Measurements from ENCODE around the gene TTLL5. TPM values are rescaled to one million over a fixed set of nuclear protein-coding genes. Genes with fewer than 3 reads are reported as not detected.

The TTLL5 gene
- total and polyA plus RNA-seq, 9 of the 15 experiments (the other 6 are each of a cell fraction or from before 2014, with no cell fraction given) = 4.1 to 18.9 (median 12.6) TPM

DNA sequence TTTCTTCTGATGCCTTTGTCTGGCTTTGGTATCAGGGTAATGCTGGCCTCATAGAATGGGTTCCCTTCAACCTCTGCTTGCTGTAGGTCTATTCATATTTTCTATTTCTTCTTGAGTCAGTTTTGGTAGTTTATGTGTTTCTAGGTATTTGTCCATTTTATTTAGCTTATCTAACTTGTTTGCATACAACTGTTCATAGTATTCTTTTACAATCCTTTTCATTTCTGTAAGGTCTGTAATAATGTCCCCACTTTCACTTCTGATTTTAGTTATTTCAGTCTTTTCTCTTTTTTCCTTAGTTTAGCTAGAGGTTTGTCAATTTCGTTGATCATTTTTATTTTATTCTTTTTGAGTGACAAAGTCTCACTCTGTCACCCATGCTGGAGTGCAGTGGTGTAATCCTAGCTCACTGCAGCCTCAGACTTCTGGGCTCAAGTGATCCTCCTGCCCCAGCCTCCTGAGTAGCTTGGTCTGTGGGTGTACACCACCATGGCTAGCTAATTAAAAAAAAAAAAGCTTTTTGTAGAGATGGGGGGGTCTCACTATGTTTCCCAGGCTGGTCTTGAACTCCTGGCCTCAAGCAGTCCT, 11.7 kb downstream of the TTLL5 start:
- H3K4me2 ChIP-seq (ENCODE audit: insufficient read depth, low read length) = no peak overlapping the region
- 0% methylated on average over 1 of the region's 1 CpG for WGBS (ENCODE audit: insufficient coverage, low coverage, missing lambda C conversion rate)
- no peaks in the 10 kb centered on the region for H3K27me3 ChIP-seq (ENCODE audit: control insufficient read depth in 2 of 2, insufficient read depth in 2 of 2, low read length in 2 of 2)
- H3K79me2 ChIP-seq (ENCODE audit: control insufficient read depth, insufficient read depth, low read length) = no peaks in the 10 kb centered on the region
- peaks cover 9% of the 10 kb centered on the region; the same call in 2 of the 3 replicates for H3K36me3 ChIP-seq (ENCODE audit: control insufficient read depth, insufficient read depth, low read length)
- H3K9ac ChIP-seq (ENCODE audit: insufficient read depth in 1 of 2, low read depth in 2 of 2, low read length in 2 of 2) = no peak overlapping the region
- H3K9me3 ChIP-seq (replicated peaks; ENCODE audit: control insufficient read depth, insufficient read depth, low read depth, low read length) = no peaks in the 10 kb centered on the region
- intact Hi-C loops (cut with micrococcal nuclease) (no loop called here), in situ Hi-C loops (cut with MboI) (loop anchor here (25.0 kb wide), 1 partner anchor 535 kb away; the partner anchor contains the start of gene NEK9)
- H2AFZ ChIP-seq (ENCODE audit: low read depth, low read length) = no peak overlapping the region
- ATAC-seq (no peak), DNase-seq (ENCODE audit: extremely low read depth in 1 of 4, low spot score in 3 of 4) (no peak), FAIRE-seq (no peak)
- BruUV-seq (replicated peaks) = no TSS peak
- CTCF ChIA-PET (ENCODE audit: low intra/inter-chr PET ratio) = no interaction called here
- peaks cover 8% of the 10 kb centered on the region for H3K9me1 ChIP-seq (ENCODE audit: control insufficient read depth, insufficient read depth, low read length)
- H3K4me3 ChIP-seq = no peak overlapping the region
- H4K20me1 ChIP-seq (replicated peaks; ENCODE audit: control insufficient read depth, insufficient read depth, low read length) = no peaks in the 10 kb centered on the region
- POLR2A ChIA-PET = interaction anchor here (1.1 to 1.3 kb wide), 2 partner anchors 13 to 25 kb away, joined by 3 to 4 read pairs; no protein-coding TSS in a partner anchor
- H3K4me1 ChIP-seq (replicated peaks in 1 of 2; ENCODE audit: control insufficient read depth in 2 of 2, insufficient read depth in 2 of 2, low read length in 2 of 2) = no peaks in the 10 kb centered on the region
- no peak overlapping the region for H3K27ac ChIP-seq (ENCODE audit: extremely low read depth, low read depth, low read length)
- TF ChIP-seq KLF10 (CRISPR knock-in tag; IDR thresholded peaks at IDR 0.05) = no peak
- no peak for TF ChIP-seq RB1 (IDR thresholded peaks at IDR 0.05; ENCODE audit: low read depth)
- no peak for TF ChIP-seq KAT8 (IDR thresholded peaks at IDR 0.05; ENCODE audit: low read depth)
- no peak for TF ChIP-seq NCOR1 (IDR thresholded peaks at IDR 0.05)
- no peak for TF ChIP-seq ZNF311 (CRISPR knock-in tag; IDR thresholded peaks at IDR 0.05)
- TF ChIP-seq TAL1 (IDR thresholded peaks at IDR 0.05) = no peak
- no peak for TF ChIP-seq JUNB (CRISPR knock-in tag; conservative IDR thresholded peaks at IDR 0.05)
- TF ChIP-seq, protein P1, sequence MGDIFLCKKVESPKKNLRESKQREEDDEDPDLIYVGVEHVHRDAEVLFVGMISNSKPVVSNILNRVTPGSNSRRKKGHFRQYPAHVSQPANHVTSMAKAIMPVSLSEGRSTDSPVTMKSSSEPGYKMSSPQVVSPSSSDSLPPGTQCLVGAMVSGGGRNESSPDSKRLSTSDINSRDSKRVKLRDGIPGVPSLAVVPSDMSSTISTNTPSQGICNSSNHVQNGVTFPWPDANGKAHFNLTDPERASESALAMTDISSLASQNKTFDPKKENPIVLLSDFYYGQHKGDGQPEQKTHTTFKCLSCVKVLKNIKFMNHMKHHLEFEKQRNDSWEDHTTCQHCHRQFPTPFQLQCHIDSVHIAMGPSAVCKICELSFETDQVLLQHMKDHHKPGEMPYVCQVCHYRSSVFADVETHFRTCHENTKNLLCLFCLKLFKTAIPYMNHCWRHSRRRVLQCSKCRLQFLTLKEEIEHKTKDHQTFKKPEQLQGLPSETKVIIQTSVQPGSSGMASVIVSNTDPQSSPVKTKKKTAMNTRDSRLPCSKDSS (IDR thresholded peaks at IDR 0.05; ENCODE audit: low read depth, partially characterized antibody) = no peak
- TF ChIP-seq HEY1 (CRISPR knock-in tag; IDR thresholded peaks at IDR 0.05; ENCODE audit: borderline replicate concordance) = no peak
- no peak for TF ChIP-seq FOXP1 (CRISPR knock-in tag; IDR thresholded peaks at IDR 0.05)
- TF ChIP-seq, protein P2, sequence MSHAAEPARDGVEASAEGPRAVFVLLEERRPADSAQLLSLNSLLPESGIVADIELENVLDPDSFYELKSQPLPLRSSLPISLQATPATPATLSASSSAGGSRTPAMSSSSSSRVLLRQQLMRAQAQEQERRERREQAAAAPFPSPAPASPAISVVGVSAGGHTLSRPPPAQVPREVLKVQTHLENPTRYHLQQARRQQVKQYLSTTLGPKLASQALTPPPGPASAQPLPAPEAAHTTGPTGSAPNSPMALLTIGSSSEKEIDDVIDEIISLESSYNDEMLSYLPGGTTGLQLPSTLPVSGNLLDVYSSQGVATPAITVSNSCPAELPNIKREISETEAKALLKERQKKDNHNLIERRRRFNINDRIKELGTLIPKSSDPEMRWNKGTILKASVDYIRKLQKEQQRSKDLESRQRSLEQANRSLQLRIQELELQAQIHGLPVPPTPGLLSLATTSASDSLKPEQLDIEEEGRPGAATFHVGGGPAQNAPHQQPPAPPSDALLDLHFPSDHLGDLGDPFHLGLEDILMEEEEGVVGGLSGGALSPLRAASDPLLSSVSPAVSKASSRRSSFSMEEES (CRISPR knock-in tag; IDR thresholded peaks at IDR 0.05) = no peak
- TF ChIP-seq GATAD2A (IDR thresholded peaks at IDR 0.05) = no peak
- TF ChIP-seq HNRNPUL1 (IDR thresholded peaks at IDR 0.05; ENCODE audit: low read length) = no peak
- no peak for TF ChIP-seq ARID2 (IDR thresholded peaks at IDR 0.05)
- TF ChIP-seq PTTG1 (tag; IDR thresholded peaks at IDR 0.05; ENCODE audit: low read depth) = no peak
- no peak for TF ChIP-seq MAFK (IDR thresholded peaks at IDR 0.05; ENCODE audit: low read length)
